T-helper 22 cell (primary cell): ENCODE results near the gene IKBKG.
"Not testable (repeated sequence)": the region's sequence is repeated elsewhere in the genome, so short reads cannot be mapped to it uniquely, and the experiment has no call there.

Experiments
- DNase-seq: peaks from one replicate; pipeline ENCODE4 v3.0.0-alpha.2; 2020; ENCODE audit warnings: low read depth

The IKBKG gene, protein sequence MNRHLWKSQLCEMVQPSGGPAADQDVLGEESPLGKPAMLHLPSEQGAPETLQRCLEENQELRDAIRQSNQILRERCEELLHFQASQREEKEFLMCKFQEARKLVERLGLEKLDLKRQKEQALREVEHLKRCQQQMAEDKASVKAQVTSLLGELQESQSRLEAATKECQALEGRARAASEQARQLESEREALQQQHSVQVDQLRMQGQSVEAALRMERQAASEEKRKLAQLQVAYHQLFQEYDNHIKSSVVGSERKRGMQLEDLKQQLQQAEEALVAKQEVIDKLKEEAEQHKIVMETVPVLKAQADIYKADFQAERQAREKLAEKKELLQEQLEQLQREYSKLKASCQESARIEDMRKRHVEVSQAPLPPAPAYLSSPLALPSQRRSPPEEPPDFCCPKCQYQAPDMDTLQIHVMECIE

DNA sequence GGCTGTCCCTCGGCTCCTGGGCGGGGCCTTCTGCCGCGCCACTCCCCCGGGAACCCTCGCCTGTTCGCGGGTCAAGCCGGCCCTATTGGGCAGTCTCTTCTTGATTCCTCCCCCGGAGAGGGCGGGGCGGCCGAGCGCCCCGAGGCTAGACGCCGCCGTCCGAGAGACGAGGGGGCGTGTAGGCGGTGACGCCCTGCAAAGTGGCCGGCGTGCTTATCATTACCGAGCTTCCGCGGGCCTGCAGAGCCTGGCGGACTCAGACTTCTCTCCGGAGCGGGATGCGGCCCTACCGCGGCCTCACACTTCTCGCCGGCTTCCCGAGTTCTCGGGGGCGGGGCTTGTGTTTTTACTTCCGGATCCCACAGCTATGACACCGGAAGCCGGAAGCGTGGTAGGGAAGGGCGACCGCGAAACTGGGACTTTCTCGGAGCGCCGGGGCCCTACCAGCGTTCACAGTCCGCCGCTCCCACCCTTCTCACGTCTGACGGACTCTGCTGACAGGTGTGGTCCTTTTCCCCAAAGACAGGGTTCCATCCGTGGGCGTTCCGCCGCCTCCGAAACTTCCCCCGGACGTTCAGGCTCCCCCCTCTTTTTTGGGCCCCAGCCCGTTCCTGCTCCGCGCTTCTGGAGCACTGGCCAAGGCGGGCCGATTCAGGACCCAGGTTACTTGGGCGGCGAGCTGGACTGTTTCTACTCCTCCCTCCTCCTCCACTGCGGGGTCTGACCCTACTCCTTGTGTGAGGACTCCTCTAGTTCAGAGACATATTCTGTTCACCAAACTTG is at the start of gene IKBKG:
Gene IKBKG, plus strand, starts transcription at position 376 of the 783 bp plus-strand sequence. CDS start 4,383 bp downstream, outside the sequence.
- DNase-seq: peak; percentile 79

DNA sequence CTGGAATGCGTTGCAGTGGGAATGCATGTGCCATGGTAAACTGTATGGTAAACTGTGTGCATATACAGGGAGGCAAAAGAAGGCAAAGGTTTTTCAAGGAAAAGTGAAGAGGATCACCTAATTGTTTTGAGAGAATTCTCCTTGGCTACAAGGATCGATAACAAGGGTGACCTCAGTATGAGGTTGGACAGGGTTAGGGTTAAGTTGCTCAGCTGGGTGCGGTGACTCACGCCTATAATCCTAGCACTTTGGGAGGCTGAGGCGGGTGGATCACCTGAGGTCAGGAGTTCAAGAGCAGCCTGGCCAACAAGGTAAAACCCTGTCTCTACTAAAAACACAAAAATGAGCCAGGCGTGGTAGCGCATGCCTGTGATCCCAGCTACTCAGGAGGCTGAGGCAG is 46.0 kb upstream of the IKBKG start:
- not testable (repeated sequence) for DNase-seq

DNA sequence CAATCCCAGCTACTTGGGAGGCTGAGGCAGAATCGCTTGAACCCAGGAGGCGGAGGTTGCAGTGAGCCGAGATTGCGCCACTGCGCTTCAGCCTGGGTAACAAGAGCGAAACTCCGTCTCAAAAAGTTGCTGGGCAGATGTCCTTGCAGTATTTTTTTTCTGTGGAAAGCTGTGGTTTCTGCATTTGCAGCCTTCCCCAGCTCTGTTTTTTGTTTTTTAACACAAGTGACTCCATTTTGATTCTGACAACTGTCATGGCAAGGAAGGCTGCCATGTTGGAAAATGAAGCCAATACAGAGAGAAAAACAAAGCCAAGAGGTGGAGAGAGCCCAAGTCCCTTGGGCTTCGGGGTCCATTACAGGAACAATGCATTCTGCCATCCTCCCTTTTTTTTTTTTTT is 45.3 kb upstream of the IKBKG start:
- no peak for DNase-seq

DNA sequence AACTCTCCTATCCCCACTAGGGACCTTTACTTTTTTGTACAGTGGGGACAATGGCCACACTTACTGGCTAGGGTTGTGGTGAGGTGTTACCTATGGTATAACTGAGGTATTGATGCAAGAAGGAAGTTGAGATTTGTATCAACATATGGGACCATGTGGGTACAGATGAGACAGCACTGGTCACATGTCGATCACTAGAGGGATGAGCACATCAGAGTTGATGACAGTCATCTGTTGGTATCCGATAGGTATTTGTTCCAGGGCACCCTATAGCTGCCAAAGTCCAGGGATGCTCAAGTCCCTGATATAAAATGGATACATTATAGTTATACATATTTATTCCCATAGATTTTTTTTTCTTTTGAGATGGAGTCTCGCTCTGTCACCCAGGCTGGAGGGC is 44.4 kb upstream of the IKBKG start:
- DNase-seq: no peak

DNA sequence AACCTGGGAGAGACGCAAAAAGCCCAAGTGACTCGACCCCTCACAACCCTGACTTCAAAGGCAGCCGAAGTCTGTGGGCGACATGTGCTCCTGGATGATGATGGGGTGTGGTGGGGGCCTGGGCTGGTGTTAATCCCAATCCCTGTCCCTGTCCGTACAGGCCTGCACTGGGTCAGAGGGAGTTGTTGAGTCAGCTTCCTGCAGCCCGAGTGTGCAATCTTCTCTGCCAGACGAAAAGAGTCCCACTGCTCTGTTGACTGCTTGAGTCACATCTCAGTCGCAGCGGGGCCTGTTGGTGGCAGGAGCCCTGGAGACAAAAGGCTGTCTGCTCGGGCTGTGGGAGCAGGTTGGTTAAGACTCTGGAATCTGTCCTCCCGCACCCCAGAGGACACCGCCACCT is 41.7 kb upstream of the IKBKG start:
- no peak for DNase-seq

DNA sequence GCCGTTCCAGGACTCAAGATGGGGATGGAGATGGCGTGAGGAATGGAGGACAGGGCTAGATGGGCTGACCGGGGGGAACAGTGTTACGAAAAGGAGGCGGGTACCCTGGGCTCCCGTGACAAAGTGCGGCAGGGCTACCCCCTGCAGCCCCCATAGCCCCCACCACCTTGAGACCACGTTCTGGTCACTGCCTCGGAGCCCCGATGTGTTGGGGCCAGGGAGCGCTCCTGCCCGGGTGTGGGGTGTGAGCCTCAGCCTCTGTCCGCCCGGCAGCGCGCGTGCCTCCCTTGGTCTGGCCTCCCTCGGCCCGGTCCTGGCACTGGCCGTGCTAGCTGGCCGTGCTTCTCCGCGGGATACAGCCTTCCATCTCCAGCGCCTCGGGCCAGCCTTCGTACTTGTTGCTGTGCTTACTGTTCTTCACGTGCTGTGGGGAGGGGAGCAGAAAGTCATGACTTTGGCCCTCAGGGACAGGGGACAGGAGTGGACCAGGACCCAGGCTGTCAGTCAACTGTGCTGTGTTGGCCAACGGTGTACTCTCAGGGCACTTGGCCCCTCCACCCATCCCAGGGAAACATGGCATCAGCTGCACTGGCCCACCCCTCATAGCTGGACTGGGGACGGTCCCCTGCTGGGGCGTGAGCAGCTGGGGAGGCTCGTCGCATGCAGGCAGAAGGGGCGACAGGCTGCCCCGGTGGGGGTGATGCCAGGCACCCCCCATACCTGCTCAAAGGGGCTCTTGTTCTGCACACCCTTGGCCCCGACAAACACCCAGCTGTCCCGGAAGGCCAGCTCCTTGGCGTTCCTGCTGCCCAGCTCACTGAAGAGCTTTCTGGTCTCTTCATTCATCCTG is 40.7 kb upstream of the IKBKG start:
- no peak for DNase-seq

DNA sequence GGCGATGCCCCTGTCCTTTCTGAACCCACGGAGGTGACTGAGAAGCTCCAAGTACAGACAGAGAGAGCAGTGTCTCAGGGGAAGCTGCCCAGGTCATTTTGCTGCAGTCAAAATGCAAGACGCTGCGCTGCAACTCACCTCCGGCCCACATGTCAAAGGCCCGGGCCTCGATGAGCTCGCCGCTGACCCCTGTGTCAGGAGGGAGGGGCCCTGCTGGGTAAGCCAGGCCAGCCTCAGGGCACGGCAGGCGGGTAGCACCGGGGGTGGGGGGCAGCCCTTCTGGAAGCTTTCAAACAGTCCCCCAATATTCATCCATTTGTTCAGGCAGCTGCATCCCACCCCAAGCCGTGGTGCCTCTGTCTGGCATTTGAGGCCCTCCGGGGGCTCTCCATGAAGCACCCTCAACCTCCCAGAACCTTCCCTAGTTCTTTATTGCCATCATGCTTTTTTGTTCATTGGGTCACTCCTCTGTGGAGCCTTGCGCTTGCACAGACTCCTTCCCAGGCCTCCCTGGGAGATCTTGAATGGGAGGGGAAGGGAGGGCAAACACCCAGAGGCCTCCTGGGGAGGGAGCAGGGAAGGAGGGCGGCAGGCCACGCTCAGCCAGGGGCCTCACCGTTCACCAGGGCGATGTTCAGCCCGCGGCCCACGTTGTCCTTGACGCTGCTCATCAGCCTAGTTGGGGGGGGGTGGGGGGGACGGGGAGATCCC is 39.6 kb upstream of the IKBKG start:
- DNase-seq: no peak

DNA sequence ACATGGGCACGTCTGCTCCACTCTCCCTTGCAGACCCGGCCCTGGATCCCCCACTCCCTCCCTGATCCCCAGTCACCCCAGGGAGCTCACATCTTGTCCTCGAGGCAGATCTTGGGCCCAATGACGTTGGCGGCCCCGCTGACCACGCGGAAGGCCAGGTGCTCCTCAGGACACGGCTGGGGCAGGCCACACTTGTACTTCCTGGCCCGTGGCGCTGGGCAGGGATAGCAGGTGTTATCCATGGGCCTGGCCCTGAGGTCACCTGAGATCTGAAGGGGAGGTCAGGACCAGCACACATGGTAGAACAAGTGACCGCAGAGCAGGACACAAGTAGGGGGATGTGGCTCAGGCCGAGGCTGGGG is 39.1 kb upstream of the IKBKG start:
- DNase-seq: no peak

DNA sequence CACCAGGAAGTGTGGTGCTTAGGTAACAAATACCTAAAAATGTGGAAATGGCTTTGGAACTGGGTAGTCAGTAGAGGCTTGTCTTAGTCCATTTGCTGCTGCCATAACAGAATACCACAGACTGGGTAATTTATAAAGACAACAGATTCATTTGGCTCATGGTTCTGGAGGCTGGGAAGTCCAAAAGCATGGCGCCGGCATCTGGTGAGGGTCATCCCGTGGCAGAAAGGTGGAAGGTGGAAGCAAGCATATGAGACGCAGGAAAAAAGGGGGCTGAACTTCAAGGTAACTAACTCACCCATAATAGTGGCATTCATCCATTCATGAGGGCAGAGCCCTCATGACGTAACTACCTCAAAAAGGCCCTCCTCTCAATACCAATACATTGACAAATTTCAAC is 38.0 kb upstream of the IKBKG start:
- no peak for DNase-seq

DNA sequence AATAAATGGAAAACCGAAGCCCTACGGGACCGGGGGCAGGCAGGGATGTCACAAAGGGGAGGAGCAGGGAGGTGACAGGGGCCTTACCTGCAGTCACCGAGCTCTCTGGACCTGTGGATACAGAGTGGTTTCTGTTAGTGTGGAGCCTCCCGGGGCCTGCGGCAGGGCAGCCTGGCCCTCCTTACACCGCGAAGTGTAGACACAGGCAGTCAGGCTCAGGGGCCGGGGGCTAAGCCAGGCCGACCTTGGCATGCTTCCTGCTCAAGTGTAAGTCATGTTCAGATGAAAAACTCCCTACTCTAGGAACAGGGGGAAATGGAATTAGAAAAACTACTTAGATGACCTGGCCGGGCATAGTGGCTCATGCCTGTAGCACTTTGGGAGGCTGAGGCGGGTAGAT is 35.7 kb upstream of the IKBKG start:
- no peak for DNase-seq

DNA sequence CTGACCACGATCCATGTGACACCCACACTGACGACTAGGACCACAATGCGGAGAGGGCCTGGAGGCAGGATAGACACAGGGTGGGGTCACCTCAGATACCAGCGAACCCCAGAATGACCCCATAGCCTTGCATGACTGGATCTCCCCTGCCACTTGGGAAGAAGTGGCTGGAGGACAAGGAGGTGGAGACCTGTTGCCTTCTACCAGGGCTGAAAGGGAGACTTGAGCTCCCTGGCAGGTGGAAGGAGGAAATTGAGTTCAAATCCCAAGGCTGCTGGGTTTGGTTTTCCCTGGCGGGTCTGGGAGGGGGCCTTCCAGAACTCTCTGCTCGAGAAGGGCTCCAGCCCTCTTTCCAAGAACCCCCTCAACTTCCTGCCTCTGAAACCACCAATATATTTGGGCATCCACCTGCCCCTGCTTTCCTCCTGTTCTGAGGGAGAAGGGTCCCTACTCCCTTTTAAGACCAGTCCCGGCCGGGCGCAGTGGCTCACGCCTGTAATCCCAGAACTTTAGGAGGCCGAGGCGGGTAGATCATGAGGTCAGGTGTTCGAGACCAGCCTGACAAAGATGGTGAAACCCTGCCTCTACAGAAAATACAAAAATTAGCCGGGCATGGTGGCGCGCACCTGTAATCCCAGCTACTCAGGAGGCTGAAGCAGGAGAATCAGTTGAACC is 34.4 kb upstream of the IKBKG start:
- DNase-seq: no peak

DNA sequence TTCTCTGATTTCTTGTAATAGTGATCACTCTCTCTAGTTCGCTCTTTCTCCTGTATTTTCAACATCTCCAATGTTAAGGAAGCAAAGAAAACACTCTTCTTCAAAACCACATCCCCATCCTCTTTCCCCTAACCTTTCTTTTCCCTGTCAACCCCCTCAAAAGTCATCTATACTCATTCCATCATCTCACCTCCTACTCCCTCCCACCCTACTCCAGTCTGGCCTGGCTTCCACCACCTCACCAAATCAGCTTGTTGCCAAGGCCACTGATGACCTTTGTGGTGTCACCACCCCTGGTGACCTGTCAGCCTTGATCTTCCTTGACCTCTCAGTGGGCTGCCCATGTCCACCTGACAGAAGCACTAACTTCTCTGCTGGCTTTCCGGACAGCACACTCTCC is 33.7 kb upstream of the IKBKG start:
- DNase-seq: no peak

DNA sequence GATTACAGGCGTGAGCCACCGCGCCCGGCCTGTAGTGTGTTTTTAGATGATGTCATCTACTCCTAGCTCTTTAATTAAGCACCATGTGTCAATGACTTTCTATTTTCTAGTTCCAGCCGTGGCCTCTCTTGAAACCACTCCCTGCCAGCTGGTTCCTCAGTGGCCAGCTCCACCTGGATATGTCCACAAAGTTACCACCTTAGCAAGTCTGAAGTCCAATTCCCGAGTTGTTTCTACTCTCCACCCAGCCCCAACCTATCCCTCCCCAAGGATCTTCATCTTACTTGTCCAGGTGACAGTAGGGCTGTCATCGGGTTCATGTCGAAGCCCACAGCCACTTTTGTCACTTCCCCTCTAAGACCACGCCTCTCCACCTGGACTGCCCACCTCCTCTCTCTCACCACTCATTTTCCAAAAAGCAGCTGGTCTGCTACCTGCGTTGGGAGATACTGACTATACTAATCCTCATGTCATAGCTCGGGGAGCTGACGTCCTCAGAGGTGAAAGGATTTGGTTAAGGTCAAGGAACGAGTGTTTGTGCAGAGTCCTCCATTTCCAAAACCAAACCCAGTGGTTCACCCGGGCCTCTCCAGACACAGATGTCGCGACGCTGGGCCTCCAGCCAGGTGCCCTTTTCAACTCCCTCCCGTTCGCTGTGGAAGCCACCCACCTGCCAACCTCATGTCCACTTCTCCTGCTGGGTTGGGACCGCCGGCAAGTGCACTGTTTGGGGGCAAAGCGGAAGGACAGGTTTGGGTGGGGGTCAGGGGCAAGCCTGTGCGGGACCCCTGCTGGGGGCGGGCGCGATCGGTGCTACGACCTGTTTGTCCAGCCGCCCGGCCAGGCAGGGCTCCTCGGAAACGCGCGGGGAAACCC is 32.1 kb upstream of the IKBKG start:
- DNase-seq: no peak

DNA sequence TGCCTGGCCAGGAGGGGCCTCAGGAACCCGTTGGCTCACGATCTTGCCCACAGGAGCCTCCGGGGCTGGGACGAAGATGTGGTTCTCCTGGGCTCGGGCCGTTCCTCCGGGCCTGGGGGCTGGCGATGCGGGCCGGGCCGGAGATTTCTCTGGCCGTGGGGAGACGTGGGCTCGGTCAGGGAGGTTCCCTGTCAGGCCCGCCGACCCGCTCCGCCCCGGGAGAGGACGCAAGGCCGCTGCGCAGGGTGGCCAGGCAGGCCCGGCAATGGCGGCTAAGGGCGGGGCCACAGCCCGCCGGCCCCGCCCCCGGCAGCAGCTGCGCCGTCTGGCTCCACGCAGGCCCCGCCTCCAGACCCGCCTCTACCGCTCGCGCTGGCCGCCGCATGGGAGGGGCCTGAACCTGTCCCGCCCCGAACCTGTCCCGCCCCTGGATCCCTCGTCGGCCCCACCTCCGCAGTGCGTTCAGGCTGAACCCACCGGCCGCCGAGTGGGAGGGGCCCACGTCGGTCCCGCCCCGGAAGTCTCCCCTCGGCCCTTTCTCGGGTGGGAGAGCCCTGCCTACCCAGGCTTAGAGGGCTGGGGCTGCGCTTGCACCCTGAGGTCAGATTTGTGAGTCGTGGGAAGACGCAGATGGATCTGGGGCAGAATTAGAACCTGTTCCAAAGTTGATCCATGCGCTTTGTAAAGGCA is 31.3 kb upstream of the IKBKG start, which contains the start of gene FAM3A:
Gene FAM3A, minus strand, starts transcription at position 267 of the 690 bp plus-strand sequence. CDS start 460 bp downstream, outside the sequence.
- peak; percentile 84 for DNase-seq

DNA sequence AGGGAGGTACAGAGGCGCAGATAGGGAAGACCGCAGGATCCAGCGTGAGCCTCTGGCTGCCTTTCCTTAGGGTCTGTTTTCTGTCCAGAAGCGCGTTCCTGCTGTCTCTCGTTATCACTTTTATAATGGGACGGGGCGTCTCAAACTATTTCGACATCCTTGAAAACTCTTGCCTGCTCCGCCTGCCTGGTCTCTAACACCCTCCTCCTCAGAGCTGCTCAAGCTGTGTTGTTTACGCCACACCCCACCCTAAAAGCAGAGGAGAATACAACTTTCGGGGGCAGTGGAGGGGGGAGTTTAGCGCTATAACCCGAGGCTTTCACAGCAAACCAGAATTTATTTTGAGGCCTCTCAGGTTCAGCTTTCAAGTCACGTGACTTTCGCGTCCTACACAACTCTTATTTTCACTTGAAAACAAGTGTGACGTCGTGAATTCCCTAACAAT is 30.7 kb upstream of the IKBKG start:
- no peak for DNase-seq

DNA sequence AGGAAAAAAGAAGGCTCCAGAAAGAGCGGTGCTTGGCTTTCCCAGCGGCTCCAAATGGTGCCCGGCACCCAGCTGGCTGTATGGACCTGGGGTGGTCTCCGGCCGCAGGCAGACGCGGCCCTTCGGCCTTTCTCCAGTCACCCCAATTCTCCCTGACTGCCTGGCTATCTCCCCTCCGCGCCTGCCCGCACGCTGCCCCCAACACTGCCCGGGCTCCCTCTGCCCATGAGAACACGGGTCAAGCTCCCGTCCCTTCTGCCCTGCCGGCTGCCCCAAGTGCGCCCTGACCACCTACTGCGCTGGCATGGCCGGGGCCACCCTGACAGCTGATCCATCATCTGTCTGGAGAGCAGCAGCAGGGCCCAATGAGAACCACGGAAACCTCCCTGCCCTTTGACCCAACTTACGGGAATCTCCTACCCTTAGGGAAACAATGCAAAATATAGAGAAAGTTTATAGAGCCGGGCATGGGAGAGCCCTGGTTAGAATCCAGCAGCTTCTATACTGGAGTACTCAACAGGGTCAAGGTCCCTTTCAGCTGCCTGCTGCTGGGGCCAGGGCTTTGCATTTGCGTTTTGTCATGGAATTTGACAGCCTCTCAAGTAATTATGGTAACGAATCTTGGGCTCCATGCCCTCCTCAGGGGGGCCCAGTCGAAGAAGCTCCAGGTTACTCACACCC is 30.2 kb upstream of the IKBKG start:
- no peak for DNase-seq

DNA sequence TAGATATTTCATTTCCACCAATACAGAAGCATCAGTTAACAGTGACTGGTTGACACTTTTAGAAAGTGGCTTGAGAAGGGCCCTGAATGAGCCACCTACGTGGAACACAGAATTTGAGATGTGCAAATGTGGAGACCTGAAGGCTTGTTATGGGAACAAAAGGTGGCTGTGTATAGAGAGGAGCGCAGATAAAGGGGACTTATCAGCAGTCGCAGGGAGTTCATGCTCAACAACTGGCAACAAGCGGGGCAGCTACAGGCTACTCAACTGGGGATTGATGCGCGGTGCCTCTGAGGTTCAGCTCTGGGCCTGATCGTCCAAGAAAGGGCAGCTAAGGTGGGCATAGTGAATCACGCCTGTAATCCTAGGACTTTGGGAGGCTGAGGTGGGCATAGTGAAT is 28.0 kb upstream of the IKBKG start:
- DNase-seq: no peak

DNA sequence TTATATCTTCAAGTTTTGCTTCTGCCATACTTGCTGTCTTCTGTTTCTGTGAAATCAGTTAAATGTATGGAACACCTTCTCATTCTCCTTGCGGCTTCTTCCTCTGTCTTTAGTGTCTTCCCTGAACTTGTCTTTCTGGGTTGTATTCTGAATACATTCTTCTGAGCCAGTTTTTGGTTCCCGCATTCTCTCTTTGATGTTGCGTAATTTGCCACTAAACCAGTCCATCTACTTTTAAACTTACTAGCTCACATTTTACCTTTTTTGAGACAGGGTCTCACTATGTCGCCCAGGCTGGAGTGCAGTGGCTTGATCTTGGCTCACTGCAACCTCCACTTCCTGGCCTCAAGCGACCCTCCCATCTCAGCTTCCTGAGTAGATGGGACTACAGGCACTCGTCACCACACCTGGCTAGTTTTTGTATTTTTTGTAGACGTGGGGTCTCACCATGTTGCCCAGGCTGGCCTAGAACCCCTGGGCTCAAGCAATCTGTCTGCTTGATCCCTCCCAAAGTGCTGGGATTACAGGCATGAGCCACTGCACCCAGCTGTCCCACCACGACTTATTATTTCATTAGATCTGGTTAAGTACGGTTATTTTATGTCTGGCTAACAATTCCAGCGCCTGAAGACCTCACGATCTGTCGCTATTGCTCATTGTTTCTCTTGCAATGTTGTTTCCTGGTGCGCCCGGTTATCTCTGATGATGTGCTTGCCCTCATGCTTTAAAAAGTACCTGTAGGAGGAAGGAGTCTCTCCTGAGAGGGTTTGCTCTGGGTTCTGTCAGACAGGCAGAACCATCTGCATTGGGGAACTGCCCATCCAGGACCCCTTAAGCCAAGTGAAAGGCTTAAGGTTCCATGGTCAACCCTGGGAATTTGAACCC is 21.6 kb upstream of the IKBKG start:
- no peak for DNase-seq
